GM23248 (cell line): ENCODE data around the gene MAEL.

Source experiments
- EZH2 ChIP-seq: fragments of 200-600 bp; sonication (generic); IDR thresholded peaks from 2 replicates; pipeline ENCODE4 v1.6.1; 2018; ENCODE audit warnings: antibody characterized with exemption, mild to moderate bottlenecking; ENCODE audit not compliant: insufficient read depth, poor library complexity, severe bottlenecking
- EZH2phosphoT487 ChIP-seq: fragments of 200-600 bp; sonication (generic); IDR thresholded peaks from 2 replicates; pipeline ENCODE4 v1.6.1; 2018; ENCODE audit warnings: antibody characterized with exemption, moderate library complexity, mild to moderate bottlenecking, low read depth; ENCODE audit not compliant: insufficient read depth

DNA sequence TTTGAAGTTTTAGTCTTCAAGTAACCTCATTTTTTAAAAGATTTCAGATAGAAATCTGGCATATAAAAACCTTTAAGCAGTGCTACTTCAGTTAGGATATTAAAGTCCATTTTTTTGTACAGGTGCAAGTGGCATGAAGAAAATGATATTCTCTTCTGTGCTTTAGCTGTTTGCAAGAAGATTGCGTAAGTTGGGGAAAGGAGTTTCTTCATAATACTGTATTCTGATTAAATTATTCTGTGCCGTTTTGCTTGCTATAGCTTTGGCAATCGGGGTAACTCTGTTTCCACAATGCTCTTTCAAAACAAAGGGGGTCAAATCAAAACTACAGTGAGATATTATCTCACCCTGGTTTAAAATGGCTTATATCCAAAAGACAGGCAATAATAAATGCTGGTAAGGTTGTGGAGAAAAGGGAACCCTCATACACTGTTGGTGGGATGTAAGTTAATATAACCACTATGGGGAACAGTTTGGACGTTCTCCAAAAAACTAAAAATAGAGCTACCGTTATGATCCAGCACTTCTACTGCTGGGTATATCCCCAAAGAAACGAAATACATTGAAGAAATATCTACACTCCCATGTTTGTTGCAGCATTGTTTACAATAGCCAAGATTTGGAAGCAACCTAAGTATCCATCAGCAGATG is 27.1 kb downstream of the MAEL start:
- TF ChIP-seq EZH2phosphoT487 (no peak), EZH2 (no peak)
